Heart left ventricle (tissue), 13 donors: ENCODE results near the gene C13orf42.

ENCODE experiments used
- POLR2A ChIP-seq, 2 donors: fragments of 450-650 bp; IDR thresholded peaks; one replicate each; pipeline ENCODE4 v1.6.1; 2017; ENCODE audit warnings: antibody characterized with exemption in 2 of 2, mild to moderate bottlenecking in 2 of 2, moderate library complexity in 2 of 2
- TF ChIP-seq, protein P1 (sequence below), 12 donors: fragments of 200-600 bp; sonication (generic) in 4 of 12; IDR thresholded peaks; one replicate each; pipeline versions ENCODE4 v1.5.0 to v1.8.0; 2018 to 2022; ENCODE audit warnings: antibody characterized with exemption in 12 of 12, mild to moderate bottlenecking in 5 of 12
- donor health status: ischemic (EF 13 %, LVEDD 7.1; RV severe dilation, severe dysfunction).
- donor health status: DM: no; HTN: yes; CAD: no.
- donor health status: DM: no; HTN: no; CAD: no.
- donor health status: ischemic (EF 25% LVEDD 6.9; RV normal size, moderate dysfunction).
- donor health status: ischemic (EF 25% LVEDD 5.7; RV mildly dilated, moderate dysfunction).
- donor health status: ischemic (EF 35%, LVEDD 5.7; RV mildly dilated, moderate dysfunction).
- donor health status: nonischemic (EF 11% LVEDD 7.7; RV severe dilation, severe dysfunction).
- donor health status: DM: yes; HTN: yes; CAD: no.
- donor health status: PGD.
- donor health status: ischemic (EF 29% LVEDD 5.4; RV normal size, mild dysfunction).
- donor health status: nonischemic (EF 23%, LVEDD 6.1; RV moderate dilation, normal function).

GRCh38 chr13:51158365-51158764 lies 47.3 kb upstream of the C13orf42 start:
- no peak for TF ChIP-seq POLR2A (IDR thresholded peaks at IDR 0.05)
- TF ChIP-seq, protein P1, sequence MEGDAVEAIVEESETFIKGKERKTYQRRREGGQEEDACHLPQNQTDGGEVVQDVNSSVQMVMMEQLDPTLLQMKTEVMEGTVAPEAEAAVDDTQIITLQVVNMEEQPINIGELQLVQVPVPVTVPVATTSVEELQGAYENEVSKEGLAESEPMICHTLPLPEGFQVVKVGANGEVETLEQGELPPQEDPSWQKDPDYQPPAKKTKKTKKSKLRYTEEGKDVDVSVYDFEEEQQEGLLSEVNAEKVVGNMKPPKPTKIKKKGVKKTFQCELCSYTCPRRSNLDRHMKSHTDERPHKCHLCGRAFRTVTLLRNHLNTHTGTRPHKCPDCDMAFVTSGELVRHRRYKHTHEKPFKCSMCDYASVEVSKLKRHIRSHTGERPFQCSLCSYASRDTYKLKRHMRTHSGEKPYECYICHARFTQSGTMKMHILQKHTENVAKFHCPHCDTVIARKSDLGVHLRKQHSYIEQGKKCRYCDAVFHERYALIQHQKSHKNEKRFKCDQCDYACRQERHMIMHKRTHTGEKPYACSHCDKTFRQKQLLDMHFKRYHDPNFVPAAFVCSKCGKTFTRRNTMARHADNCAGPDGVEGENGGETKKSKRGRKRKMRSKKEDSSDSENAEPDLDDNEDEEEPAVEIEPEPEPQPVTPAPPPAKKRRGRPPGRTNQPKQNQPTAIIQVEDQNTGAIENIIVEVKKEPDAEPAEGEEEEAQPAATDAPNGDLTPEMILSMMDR (IDR thresholded peaks at IDR 0.05), result no peak
